Activated naive CD4-positive, alpha-beta T cell treated with anti-CD3 and anti-CD28 coated beads, Interleukin-2, amount 50 U/mL, for 16 hours (primary cell): ENCODE data around the gene GPR156.
"Not testable (repeated sequence)": the region's sequence is repeated elsewhere in the genome, so short reads cannot be mapped to it uniquely, and the experiment has no call there.

Experiments
- DNase-seq: peaks from one replicate; pipeline ENCODE4 v3.0.0-alpha.2; 2020

Gene GPR156

GRCh38 chr3:120156699-120157098 is 128.3 kb downstream of the GPR156 start:
- DNase-seq = no peak

GRCh38 chr3:120155694-120156093 is 129.3 kb downstream of the GPR156 start:
- not testable (repeated sequence) for DNase-seq

DNA sequence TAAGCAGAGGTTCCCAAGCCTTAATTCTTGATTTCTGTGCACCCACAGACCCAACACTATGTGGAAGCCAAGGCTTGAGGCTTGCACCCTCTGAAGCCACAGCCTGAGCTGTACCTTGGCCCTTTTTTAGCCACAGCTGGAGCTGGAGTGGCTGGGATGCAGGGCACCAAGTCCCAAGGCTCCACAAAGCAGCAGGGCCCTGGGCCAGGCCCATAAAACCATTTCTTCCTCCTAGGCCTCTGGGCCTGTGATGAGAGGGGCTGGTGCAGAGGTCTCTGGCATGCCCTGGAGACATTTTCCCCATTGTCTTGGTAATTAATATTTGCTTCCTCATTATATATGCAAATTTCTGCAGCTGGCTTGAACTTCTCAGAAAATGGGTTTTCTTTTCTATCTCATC is 129.9 kb downstream of the GPR156 start:
- no peak for DNase-seq

DNA sequence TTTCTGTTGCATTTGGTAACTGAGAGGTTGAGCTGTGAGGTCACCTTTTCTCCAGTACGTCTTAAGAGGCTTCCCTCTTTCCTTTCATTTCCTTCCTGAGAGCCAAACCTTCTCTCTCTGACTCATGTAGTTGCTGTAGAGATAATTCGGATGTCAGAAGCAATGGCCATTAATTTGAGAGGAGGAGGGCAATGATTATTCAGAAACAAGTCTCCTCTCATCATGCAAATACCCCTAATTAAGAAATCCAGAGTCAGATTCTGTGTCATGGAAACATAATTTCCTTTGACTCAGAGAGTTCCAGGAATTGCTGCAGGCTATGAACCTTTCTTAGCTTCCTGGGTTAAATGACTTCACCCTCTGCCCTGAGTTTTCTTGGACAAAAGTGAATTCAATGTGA is 131.7 kb downstream of the GPR156 start:
- no peak for DNase-seq

- no peak for DNase-seq
These were observed 133.2 kb downstream of the GPR156 start for GRCh38 chr3:120151791-120152190.

GRCh38 chr3:120148187-120148949 is 136.7 kb downstream of the GPR156 start:
- DNase-seq = no peak

GRCh38 chr3:120147072-120147871 is 137.8 kb downstream of the GPR156 start:
- peak; percentile 52 for DNase-seq

DNA sequence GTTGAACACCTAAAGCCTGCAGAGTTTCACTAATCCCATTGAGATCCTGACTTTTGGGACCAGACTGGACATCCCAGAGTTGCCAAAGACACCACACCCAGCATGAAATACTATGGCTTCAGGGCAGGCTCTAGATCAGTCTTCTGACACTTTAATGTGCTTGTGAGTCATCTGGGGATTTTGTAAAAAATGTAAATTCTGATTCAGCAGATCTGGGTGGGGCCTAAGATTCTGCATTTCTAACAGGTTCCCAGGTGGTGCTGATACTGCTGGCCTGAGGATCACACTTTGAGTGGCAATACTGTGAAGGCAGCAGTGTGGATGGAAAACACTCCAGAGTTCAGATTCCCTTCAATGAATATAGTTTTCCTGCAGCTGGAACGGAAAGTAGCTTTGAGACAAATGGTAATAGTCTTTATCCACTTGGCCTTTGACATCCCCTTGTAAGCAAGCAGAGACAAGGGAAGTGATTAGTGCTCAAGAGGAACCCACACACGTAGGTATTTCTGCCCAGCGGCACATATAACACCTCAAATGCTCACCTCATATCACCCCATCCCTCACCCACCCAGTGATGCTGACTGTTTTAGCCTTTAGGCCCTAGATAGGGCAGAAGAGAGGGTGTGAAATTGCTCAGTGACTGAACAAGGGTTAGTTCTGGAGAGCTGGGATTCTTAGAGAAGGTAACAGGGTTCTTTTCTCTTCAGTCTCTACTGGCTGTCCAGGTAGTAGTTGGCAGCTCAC is 139.3 kb downstream of the GPR156 start:
- no peak for DNase-seq

GRCh38 chr3:120144267-120144666 is 140.8 kb downstream of the GPR156 start:
- no peak for DNase-seq

DNA sequence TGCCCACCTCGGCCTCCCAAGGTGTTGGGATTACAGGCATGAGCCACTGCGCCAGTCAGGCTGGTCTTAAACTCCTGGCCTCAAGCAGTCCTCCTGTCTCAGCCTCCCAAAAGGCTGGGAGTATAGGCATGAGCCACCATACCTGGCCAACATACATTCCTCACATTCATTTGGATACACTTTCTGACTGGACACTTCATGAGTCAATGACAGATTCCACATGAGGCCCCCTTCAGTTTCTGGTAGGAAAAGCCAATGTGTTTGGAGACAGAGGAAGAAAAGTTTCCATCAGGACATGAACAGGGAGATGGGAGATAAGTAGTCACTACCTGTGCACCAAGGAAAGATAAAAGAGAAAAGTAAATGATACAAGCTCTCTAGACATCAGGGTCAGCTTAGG is 141.3 kb downstream of the GPR156 start:
- DNase-seq = no peak

GRCh38 chr3:120142236-120142635 is 142.8 kb downstream of the GPR156 start:
- DNase-seq = no peak

DNA sequence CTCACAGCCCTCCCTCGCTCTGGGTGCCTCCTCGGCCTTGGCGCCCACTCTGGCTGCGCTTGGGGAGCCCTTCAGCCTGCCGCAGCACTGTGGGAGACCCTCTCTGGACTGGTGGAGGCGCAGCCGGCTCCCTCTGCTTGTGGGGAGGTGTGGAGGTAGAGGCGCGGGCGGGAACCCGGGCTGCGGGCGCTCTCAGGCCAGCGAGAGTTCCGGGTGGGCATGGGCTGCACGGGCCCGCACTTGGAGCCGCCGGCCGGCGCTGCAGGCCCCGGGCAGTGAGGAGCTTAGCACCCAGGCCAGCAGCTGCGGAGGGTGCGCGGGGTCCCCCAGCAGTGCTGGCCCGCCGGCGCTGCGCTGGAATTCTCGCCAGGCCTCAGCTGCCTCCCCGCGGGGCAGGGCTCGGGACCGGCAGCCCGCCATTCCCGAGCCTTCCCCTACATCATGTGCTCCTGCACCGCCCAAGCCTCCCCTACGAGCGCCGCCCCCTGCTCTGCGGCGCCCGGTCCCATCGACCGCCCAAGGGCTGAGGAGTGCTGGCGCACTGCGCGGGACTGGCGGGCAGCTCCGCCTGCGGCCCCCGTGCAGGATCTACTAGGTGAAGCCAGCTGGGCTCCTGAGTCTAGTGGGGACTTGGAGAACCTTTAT is 144.8 kb downstream of the GPR156 start:
- no peak for DNase-seq

GRCh38 chr3:120139140-120139539 is 145.9 kb downstream of the GPR156 start:
- DNase-seq = no peak

DNA sequence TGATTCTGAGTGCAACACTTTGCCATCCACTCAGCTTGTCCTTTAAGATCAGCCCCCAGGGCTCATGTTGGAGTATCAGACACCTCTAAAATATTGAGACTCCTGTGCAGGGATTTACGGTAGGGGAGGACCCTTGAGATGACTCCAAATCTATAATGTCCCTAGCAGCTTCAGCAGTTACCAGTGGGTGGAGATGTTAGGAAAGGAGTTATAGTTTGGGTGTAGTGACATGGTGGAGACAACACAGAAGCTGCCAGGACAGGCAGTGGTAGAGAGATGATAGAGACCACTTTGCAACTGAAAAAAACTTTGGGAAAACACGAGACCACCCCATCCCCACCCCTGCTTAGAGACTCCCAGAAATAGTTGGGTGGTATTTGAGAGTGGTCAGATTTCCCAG is 147.5 kb downstream of the GPR156 start:
- DNase-seq = no peak

DNA sequence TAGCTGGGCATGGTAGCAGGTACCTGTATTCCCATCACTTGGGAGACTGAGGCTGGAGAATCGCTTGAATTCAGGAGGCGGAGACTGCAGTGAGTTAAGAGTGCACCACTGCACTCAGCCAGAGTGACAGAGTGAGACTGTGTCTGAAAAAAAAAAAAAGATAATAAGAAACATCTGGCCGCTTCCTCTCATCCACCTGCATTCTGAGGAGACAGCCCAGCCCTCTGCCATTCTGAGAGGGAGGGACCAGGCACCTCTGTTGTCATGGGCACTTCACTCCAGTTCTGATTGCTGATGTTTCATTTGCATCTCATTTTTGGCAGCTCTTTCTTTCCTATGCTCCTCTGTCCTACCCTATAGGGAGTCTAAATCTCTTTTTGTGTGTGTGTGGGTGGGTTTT is 154.4 kb downstream of the GPR156 start:
- no peak for DNase-seq

- no peak for DNase-seq
These were observed 155.1 kb downstream of the GPR156 start for GRCh38 chr3:120129718-120130513.

GRCh38 chr3:120129051-120129450 is 156.0 kb downstream of the GPR156 start:
- DNase-seq = no peak

GRCh38 chr3:120125992-120126391 is 159.0 kb downstream of the GPR156 start:
- no peak for DNase-seq

DNA sequence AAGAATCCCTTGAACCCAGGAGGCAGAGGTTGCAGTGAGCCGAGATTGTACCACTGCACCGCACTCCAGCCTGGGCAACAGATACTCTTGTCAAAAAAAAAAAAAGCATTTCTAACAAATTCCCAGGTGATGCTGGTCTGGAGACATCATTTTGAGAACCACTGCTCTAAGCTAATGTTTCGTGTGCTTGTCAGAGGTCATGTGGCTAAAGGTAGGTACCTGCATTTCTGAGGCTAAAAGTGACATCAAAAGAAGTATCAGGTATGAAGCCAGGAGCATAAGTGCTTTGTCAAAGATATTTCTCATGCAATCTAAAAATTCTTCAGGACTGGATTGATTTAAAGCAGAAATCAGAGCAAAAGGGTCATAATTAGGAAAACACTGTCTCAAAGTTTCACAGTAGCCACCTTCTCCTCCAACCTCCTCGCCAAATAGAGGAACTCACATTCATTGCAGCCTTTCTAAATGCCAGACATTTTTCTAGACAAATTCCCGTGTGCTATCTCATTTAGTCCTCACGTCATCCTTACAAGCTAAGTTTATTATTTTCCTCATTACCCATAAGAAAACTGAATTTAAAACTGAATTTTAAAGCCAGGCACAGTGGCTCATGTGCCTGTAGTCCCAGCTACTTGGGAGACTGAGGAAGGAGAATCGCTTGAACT is 165.0 kb downstream of the GPR156 start:
- DNase-seq = no peak
